HFFc6 (cell line): ENCODE measurements around the gene TRAPPC13. TPM values are rescaled to one million over a fixed set of nuclear protein-coding genes. Genes with fewer than 3 reads are reported as not detected.
"Not testable (repeated sequence)": the region's sequence is repeated elsewhere in the genome, so short reads cannot be mapped to it uniquely, and the experiment has no call there.

Experiments
- DNase-seq: peaks from one replicate; pipeline ENCODE4 v3.0.0-alpha.2; 2018
- H3K27ac Mint-ChIP-seq: 2 replicates; pipeline ENCODE4 v1.8.0; 2020; ENCODE audit warnings: mild to moderate bottlenecking, mixed read lengths
- H3K27me3 Mint-ChIP-seq: 2 replicates; pipeline ENCODE4 v1.8.0; 2021; ENCODE audit warnings: mild to moderate bottlenecking, moderate library complexity, mixed read lengths; ENCODE audit not compliant: insufficient read depth
- H3K36me3 Mint-ChIP-seq: 2 replicates; pipeline ENCODE4 v1.8.0; 2021; ENCODE audit warnings: low read depth, mixed read lengths
- H3K4me1 Mint-ChIP-seq: 2 replicates; pipeline ENCODE4 v1.8.0; 2020; ENCODE audit warnings: low read depth, mixed read lengths
- H3K4me3 Mint-ChIP-seq: 2 replicates; pipeline ENCODE4 v1.8.0; 2020; ENCODE audit warnings: mild to moderate bottlenecking, moderate library complexity, mixed read lengths
- H3K9me3 Mint-ChIP-seq: 2 replicates; pipeline ENCODE4 v1.8.0; 2020; ENCODE audit warnings: mild to moderate bottlenecking, mixed read lengths
- CTCF ChIP-seq: fragments of 200-600 bp; sonication (generic); IDR thresholded peaks from 2 replicates; pipeline ENCODE4 v1.5.0; 2021; ENCODE audit warnings: antibody characterized with exemption, mild to moderate bottlenecking
- long read RNA-seq: library from polyadenylated mRNA; unstranded; transcript quantifications from one replicate; pipeline ENCODE4 v2.0.0, GENCODE V29; 2019
- total RNA-seq, 6 experiments: library from RNA; stranded (reverse); fragmentation: NEBNext Ultra II Directional; extraction: Animal tissue kit (Norgen Biotek cat#: 25700); gene quantifications; 2 replicates in 1 of 6; 3 replicates in 5 of 6; pipeline ENCODE4 v1.2.3, GENCODE V29; 2021

TRAPPC13 gene
- 10 to 100 TPM; 15.3 to 20.8 (median 19.4) TPM for total RNA-seq
- long read RNA-seq, partial matches to known transcripts = 2 of 16 reads
- long read RNA-seq, other reads (novel, unspliced or antisense) = 10 of 16 reads

- Mint-ChIP-seq H3K36me3 (peaks cover 16% of the 10 kb centered on the region), H3K4me1 (peaks cover 32% of the 10 kb centered on the region), H3K27me3 (no peaks in the 10 kb centered on the region), H3K9me3 (no peaks in the 10 kb centered on the region), H3K4me3 (peak within 1 kb of the TSS; percentile 100), H3K27ac (peak within 1 kb of the TSS; percentile 96)
- peak; percentile 81 for DNase-seq
- TF ChIP-seq CTCF = no peak
These were observed at the start of gene TRAPPC13, which contains the start of gene SHLD3 for GRCh38 chr5:65624571-65625555. TSS of gene TRAPPC13 (plus strand) at chr5:65625027. CDS start at chr5:65625061, 34 bp downstream. TSS of gene SHLD3 (plus strand) at chr5:65625027. CDS start at chr5:65629588, 4,561 bp downstream.

- H3K36me3 Mint-ChIP-seq = peaks cover 8% of the 10 kb centered on the region
- no peak for TF ChIP-seq CTCF
- no peaks in the 10 kb centered on the region for H3K9me3 Mint-ChIP-seq
- no peaks in the 10 kb centered on the region for H3K27me3 Mint-ChIP-seq
- H3K4me3 Mint-ChIP-seq = no peak overlapping the region
- DNase-seq = no peak
- no peak overlapping the region for H3K27ac Mint-ChIP-seq
- no peaks in the 10 kb centered on the region for H3K4me1 Mint-ChIP-seq
These were observed 47.7 kb upstream of the TRAPPC13 start for GRCh38 chr5:65577141-65577540.

- no peak overlapping the region for H3K4me3 Mint-ChIP-seq
- DNase-seq = no peak
- peaks cover 28% of the 10 kb centered on the region for H3K36me3 Mint-ChIP-seq
- peaks cover 19% of the 10 kb centered on the region for H3K4me1 Mint-ChIP-seq
- no peak overlapping the region for H3K27ac Mint-ChIP-seq
- no peaks in the 10 kb centered on the region for H3K27me3 Mint-ChIP-seq
- no peaks in the 10 kb centered on the region for H3K9me3 Mint-ChIP-seq
- peak; percentile 57 for TF ChIP-seq CTCF
These were observed 36.1 kb upstream of the TRAPPC13 start for GRCh38 chr5:65588694-65589093.

GRCh38 chr5:65601761-65602160 lies 23.1 kb upstream of the TRAPPC13 start:
- H3K4me1 Mint-ChIP-seq, H3K27ac Mint-ChIP-seq, H3K4me3 Mint-ChIP-seq, DNase-seq, H3K27me3 Mint-ChIP-seq: not testable (repeated sequence)
- peaks cover 29% of the 10 kb centered on the region for H3K9me3 Mint-ChIP-seq
- H3K36me3 Mint-ChIP-seq = peaks cover 82% of the 10 kb centered on the region

- Mint-ChIP-seq H3K4me3 (no peak overlapping the region), H3K36me3 (peaks cover 38% of the 10 kb centered on the region), H3K27ac (no peak overlapping the region)
These were observed 13.3 kb upstream of the TRAPPC13 start for GRCh38 chr5:65611524-65611923.

More at GRCh38 chr5:65611524-65611923, 13.3 kb upstream of the TRAPPC13 start:
- no peaks in the 10 kb centered on the region for H3K9me3 Mint-ChIP-seq
- no peaks in the 10 kb centered on the region for H3K27me3 Mint-ChIP-seq
- peaks cover 7% of the 10 kb centered on the region for H3K4me1 Mint-ChIP-seq
- no peak for DNase-seq
- no peak for TF ChIP-seq CTCF
